Mucosa of descending colon (tissue), 3 donors: ENCODE data around the gene FARP1. TPM values are rescaled to one million over a fixed set of nuclear protein-coding genes. Genes with fewer than 3 reads are reported as not detected.
A peak's percentile ranks its signal among the peaks of the same experiment; 100 is the strongest.

Experiments
- ATAC-seq: fragments of 200-7000 bp; cut with Tn5 transposase; one replicate; pipeline ENCODE4 v1.9.1; 2020; ENCODE audit warnings: mild to moderate bottlenecking, moderate library complexity
- DNase-seq, 3 donors: peaks; one replicate each; pipeline ENCODE4 v3.0.0-alpha.2; 2020
- H3K36me3 ChIP-seq: fragments of 200-600 bp; one replicate; pipeline ENCODE4 v1.8.0; 2021; ENCODE audit warnings: low read depth, mild to moderate bottlenecking
- H3K4me1 ChIP-seq: fragments of 200-600 bp; one replicate; pipeline ENCODE4 v1.8.0; 2021; ENCODE audit warnings: low read depth, mild to moderate bottlenecking
- H3K4me3 ChIP-seq: fragments of 200-600 bp; one replicate; pipeline ENCODE4 v1.8.0; 2021; ENCODE audit warnings: mild to moderate bottlenecking
- H3K9me3 ChIP-seq: fragments of 200-600 bp; one replicate; pipeline ENCODE4 v1.8.0; 2021; ENCODE audit warnings: mild to moderate bottlenecking
- intact Hi-C, 2 donors: fragments of 100-400 bp; cut with DNase I in 1 of 2; cut with micrococcal nuclease in 1 of 2; formaldehyde crosslinking; loops; one replicate each; pipeline versions ENCODE4 v1.11.0 to v1.11.1; 2022; cut with DNase I, micrococcal nuclease
- total RNA-seq, 3 donors: library from RNA; stranded (reverse); fragmentation: NEBNext Ultra II Directional in 2 of 3; extraction: Animal tissue kit (Norgen Biotek cat#: 25700) in 2 of 3; gene quantifications; one replicate each; pipeline versions ENCODE4 v1.2.1 to v1.2.4, GENCODE V29; 2021 to 2023
- TF ChIP-seq, protein P1 (sequence below): fragments of 200-600 bp; IDR thresholded peaks from one replicate; pipeline ENCODE4 v1.8.0; 2022; ENCODE audit warnings: antibody characterized with exemption, mild to moderate bottlenecking
- donor health status: DM: no; HTN: no; CAD: no; lungs with moderate emphysema.
- donor health status: DM: no; HTN: no; CAD: no.
- donor health status: DM: no; HTN: yes; CAD: no.

Gene FARP1
- total RNA-seq, 3 donors from 2014 or later, result 44.4 to 111 (median 53.6) TPM

DNA sequence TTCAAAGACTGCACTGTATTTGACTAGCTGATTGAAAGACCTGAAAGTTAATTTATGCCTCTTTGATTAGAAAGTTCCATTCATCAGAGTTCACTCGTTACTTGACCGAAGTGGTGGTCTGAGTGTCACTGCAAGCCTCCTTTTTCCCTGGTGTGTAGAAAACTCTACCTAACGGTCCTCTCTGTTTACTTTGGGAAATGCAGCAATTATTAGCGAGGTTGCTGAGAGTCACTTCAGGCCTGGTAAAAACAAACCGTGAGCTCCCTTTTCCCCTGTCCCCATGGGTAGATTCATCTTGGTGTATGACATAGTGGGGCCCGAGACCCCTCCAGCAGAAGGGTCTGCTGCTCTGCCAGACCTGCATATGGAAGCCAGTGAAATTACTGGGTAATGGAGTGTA, 161.0 kb downstream of the FARP1 start:
- TF ChIP-seq, protein P1, sequence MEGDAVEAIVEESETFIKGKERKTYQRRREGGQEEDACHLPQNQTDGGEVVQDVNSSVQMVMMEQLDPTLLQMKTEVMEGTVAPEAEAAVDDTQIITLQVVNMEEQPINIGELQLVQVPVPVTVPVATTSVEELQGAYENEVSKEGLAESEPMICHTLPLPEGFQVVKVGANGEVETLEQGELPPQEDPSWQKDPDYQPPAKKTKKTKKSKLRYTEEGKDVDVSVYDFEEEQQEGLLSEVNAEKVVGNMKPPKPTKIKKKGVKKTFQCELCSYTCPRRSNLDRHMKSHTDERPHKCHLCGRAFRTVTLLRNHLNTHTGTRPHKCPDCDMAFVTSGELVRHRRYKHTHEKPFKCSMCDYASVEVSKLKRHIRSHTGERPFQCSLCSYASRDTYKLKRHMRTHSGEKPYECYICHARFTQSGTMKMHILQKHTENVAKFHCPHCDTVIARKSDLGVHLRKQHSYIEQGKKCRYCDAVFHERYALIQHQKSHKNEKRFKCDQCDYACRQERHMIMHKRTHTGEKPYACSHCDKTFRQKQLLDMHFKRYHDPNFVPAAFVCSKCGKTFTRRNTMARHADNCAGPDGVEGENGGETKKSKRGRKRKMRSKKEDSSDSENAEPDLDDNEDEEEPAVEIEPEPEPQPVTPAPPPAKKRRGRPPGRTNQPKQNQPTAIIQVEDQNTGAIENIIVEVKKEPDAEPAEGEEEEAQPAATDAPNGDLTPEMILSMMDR, result no peak
- DNase-seq (no peak), ATAC-seq (no peak)
- Histone ChIP-seq H3K4me1 (peaks cover 13% of the 10 kb centered on the region), H3K36me3 (no peaks in the 10 kb centered on the region), H3K9me3 (no peaks in the 10 kb centered on the region), H3K4me3 (no peak overlapping the region)
- intact Hi-C loops, result no loop called here

DNA sequence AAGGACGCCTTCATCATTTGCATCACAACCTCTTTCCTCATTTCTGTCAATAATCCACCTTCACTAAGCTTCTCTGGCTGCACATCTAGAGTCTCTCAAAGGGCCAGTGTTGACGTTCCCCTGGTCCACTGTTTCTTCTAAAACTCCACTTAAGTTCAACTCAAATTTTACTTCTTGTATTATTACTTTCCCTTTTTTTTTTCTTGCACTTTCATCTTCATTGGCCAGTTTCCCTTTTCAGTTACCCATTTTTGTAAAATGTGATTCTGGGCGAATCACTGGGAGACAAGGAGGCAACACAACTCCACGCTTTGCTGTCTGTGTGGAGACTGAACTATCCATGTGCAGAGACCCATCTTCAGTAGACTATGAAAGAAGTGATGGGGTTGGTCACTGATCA, 162.8 kb downstream of the FARP1 start:
- ATAC-seq (no peak), DNase-seq (no peak)
- Histone ChIP-seq H3K36me3 (no peaks in the 10 kb centered on the region), H3K4me3 (no peak overlapping the region), H3K9me3 (no peaks in the 10 kb centered on the region), H3K4me1 (peaks cover 14% of the 10 kb centered on the region)
- intact Hi-C loops, result no loop called here
- TF ChIP-seq, protein P1, result no peak

DNA sequence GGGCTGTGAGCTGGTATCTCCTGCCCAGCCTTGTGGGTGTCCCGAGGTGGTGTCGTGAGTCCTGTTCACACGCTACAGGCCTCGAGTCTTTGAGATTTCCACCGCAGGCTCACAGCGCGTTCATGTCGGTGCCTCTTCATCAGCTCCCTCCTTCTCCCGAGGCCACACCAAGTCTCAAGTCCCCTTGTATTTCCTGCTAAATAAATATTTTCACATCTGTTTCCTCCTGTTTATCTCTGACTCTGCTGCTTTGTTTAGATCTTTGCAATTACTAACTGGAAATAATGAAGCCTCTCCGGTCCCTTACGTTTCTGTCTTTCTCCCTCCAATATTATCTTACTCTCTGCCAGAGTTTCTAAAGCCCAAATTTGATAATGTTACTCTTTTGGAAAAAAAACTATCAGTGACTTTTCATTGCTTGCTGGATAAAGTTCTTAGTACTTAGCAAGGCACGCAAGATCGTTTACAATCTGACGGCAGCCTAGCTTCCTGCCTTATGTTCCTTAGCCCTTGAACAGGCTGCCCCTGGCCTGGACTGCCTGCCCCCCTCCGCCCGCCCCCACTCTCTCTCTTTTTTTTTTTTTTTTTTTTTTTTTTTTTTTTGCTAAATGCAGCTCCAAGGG, 164.7 kb downstream of the FARP1 start:
- TF ChIP-seq, protein P1, result no peak
- Histone ChIP-seq H3K4me1 (peaks cover 12% of the 10 kb centered on the region), H3K4me3 (no peak overlapping the region), H3K36me3 (no peaks in the 10 kb centered on the region), H3K9me3 (no peaks in the 10 kb centered on the region)
- DNase-seq (no peak), ATAC-seq (peak; percentile 21)
- intact Hi-C loops, result no loop called here

DNA sequence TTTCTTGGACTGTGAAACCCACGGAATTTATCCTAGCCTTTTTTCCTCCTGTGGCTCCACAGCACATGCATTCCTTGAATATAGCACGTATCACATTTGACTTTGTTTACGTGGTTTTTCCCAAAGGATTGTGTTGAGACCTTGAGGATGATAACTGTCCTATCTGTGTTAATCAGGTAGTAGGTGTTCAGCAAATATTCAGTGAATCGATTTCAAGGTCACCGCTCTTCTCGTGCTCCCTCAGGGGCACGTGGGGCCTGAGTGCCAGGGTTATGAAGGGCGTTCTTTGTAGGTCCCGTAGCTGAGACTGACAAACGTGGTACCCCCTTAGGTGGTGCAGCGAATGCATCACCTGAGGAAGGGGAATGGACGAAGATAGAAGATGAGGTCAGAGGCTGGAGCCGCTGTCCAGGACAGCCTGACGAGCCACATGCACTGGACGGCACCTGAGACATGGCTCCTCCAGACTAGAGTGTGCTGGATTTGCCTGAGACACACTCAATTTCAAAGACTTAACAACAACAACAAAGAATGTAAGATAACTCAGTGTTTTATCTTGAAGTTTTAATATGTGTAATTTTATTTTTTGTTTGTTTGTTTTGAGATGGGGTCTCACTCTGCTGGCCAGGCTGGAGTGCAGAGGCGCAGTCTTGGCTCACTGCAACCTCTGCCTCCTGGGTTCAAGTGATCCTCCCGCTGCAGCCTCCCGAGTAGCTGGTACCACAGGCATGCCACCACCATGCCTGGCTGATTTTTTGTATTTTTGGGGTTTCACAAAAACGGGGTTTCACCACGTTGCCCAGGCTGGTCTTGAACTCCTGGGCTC, 165.4 kb downstream of the FARP1 start:
- no peak for ATAC-seq
- Histone ChIP-seq H3K36me3 (no peaks in the 10 kb centered on the region), H3K9me3 (no peaks in the 10 kb centered on the region), H3K4me3 (no peak overlapping the region), H3K4me1 (peaks cover 16% of the 10 kb centered on the region)
- TF ChIP-seq, protein P1, result no peak
- no peak for DNase-seq
- intact Hi-C loops, result no loop called here

DNA sequence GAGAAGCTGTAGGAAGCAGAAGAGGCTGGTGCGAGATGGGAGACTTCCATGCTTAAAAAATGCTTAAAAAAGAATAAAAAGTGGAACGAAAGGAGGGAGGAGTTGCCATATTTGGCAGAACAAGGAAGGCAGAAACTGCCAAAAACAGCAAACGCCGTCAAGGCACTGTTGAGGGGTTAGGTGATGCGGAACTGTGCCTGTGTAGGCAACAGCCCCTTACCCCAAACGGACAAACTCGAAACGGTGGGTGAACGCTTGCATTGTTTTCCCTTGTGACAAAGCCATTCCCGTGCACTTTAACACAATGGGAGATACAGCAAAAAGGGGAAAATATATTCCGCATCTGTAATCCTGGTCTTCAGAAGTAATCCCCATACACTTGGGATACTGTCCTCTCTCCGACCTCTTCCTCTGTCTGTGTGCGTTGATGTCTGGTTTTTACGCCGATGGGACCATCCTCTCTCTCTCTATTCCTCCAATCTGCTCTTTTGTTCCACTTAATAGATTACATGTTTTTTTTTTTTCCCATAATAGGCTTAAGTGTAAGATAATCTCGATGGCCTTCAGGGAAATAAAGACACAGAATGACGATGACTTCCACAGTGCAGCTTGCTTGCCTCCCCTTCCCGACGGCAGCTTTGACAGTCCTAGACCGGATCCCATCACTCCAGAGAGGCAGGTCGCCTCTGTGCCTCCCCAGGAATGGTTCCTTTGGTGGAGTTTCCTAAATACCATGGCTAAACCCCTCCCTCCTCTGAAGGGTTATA, 166.9 kb downstream of the FARP1 start:
- Histone ChIP-seq H3K4me1 (peaks cover 20% of the 10 kb centered on the region), H3K9me3 (no peaks in the 10 kb centered on the region), H3K4me3 (no peak overlapping the region), H3K36me3 (no peaks in the 10 kb centered on the region)
- intact Hi-C loops, result no loop called here
- DNase-seq (no peak), ATAC-seq (no peak)
- TF ChIP-seq, protein P1, result no peak
